WI38 (cell line): ENCODE results near the gene EGR2.

Experiments
- H3K4me3 ChIP-seq: 2 replicates; pipeline ENCODE4 v1.5.1; 2011; ENCODE audit warnings: low read depth, mild to moderate bottlenecking, control low read depth, low read length
- TF ChIP-seq, protein P1 (sequence below): IDR thresholded peaks from 2 replicates; pipeline ENCODE4 v1.5.1; 2012; ENCODE audit warnings: low read depth, mild to moderate bottlenecking, control low read depth, low read length

Gene EGR2

DNA sequence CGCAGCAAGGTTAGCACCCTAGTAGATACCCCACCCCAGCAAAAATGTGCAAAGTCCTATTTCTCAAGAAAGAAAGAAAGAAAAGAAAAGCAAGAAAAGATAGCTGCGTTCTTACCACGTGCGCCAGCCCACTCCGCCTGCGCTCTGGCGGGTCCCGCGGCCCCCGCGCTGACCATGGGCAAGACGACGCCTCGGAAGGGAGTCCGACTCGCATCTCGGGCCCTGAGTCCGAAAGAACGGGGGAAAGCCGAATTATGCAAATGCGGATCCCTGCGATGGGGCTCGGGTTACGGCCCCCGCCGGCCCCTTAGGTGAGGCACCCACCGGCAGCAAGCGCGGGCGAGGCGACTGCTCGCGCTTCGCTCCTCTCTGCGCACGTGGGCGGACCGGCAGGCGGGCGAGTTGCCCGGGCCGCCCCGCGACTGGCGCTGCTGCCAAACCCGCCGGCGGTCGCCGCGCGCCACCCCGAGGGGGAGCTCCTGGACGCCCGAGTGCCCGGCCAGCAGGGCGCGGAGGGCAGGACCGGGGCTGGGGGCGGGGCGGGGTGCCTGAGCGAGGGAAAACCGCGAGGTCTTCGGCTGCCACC, 2.4 kb upstream of the EGR2 start:
- TF ChIP-seq, protein P1, sequence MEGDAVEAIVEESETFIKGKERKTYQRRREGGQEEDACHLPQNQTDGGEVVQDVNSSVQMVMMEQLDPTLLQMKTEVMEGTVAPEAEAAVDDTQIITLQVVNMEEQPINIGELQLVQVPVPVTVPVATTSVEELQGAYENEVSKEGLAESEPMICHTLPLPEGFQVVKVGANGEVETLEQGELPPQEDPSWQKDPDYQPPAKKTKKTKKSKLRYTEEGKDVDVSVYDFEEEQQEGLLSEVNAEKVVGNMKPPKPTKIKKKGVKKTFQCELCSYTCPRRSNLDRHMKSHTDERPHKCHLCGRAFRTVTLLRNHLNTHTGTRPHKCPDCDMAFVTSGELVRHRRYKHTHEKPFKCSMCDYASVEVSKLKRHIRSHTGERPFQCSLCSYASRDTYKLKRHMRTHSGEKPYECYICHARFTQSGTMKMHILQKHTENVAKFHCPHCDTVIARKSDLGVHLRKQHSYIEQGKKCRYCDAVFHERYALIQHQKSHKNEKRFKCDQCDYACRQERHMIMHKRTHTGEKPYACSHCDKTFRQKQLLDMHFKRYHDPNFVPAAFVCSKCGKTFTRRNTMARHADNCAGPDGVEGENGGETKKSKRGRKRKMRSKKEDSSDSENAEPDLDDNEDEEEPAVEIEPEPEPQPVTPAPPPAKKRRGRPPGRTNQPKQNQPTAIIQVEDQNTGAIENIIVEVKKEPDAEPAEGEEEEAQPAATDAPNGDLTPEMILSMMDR, result no peak
- H3K4me3 ChIP-seq, result peak overlapping the region; percentile 75

DNA sequence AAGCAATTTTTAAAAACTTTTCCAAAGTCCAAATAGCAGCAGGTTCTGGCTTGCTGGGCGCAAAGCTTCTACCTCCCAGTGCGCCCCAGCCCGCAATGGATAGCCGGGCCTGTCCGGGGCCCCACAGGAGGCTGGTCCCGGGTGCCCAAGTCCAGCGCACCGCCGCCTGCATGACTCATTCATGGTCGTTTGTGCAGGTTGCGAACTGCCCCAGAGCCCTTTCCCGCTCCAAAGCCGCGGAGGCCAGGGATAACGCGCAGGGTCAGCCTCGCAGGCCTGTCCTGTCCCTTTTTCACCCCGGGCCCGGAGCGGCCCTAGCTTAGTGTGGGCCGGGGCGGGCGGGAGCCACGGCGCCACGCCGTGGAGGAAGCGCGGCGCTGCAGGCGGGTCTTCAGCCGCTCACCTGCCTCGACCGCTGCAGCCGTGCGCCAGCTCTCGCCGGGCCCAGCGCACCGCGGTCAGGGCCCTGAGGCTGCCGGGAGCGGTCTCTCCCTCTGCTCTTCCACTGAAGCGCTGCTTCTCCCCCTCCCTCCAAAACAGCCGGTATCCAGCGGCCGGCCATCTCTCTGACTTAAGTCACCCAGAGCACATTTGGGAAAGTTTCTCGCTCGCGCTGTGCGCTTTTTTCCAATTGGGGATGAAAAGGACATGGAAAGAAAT, 1.7 kb upstream of the EGR2 start:
- TF ChIP-seq, protein P1, result peak; percentile 62
- H3K4me3 ChIP-seq, result peak overlapping the region; percentile 75

GRCh38 chr10:62817121-62817765, 1.1 kb upstream of the EGR2 start:
- peak overlapping the region; percentile 75 for H3K4me3 ChIP-seq
- TF ChIP-seq, protein P1, result no peak

DNA sequence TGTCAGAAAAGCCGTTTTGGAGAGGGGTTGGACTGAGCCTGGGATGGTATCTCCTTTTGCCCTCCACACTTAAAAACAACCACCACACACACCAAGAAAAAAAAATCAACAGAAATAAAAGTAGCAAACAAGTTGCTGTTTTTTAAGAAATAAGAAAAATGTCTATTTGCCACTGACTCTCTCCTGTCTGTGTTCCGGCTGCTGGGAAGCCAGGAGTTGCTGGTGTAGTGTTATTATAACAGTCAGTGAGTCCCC, 163 bp downstream of the EGR2 start:
- H3K4me3 ChIP-seq, result peak overlapping the region; percentile 75
- TF ChIP-seq, protein P1, result no peak

- TF ChIP-seq, protein P1, result no peak
- H3K4me3 ChIP-seq, result peak overlapping the region; percentile 75
Observed at GRCh38 chr10:62815381-62816075, 638 bp downstream of the EGR2 start.

- peak overlapping the region; percentile 75 for H3K4me3 ChIP-seq
- TF ChIP-seq, protein P1, result no peak
Observed at GRCh38 chr10:62814756-62815380, 1.3 kb downstream of the EGR2 start.
